Measurements from ENCODE around the gene EGF.

The EGF gene

GRCh38 chr4:109902559-109903251, 10.0 kb upstream of the EGF start:
- in situ Hi-C loops (cut with HindIII; ENCODE audit: low pct_ligation_motif_present, low sequenced_read_pairs): no loop called here
- TF ChIP-seq CTCF (IDR thresholded peaks at IDR 0.05; ENCODE audit: low read depth, low read length, missing control alignments): no peak

GRCh38 chr4:109908731-109909130, 4.0 kb upstream of the EGF start:
- Histone ChIP-seq H3K36me3 (replicated peaks) (no peaks in the 10 kb centered on the region), H3K4me3 (ENCODE audit: low read depth, low read length) (no peak overlapping the region), H3K27ac (no peak overlapping the region), H3K27me3 (replicated peaks) (no peaks in the 10 kb centered on the region)
- in situ Hi-C loops (cut with HindIII; ENCODE audit: low pct_ligation_motif_present, low sequenced_read_pairs): no loop called here
- no peak for TF ChIP-seq CTCF (IDR thresholded peaks at IDR 0.05; ENCODE audit: low read depth, low read length, missing control alignments)
- no peak for DNase-seq

More at GRCh38 chr4:109902559-109903251, 10.0 kb upstream of the EGF start:
- DNase-seq: no peak
- Histone ChIP-seq H3K36me3 (replicated peaks) (no peaks in the 10 kb centered on the region), H3K27ac (no peak overlapping the region), H3K4me3 (ENCODE audit: low read depth, low read length) (no peak overlapping the region), H3K27me3 (replicated peaks) (no peaks in the 10 kb centered on the region)

GRCh38 chr4:109910256-109910655, 2.4 kb upstream of the EGF start:
- no peak for TF ChIP-seq CTCF (IDR thresholded peaks at IDR 0.05; ENCODE audit: low read depth, low read length, missing control alignments)
- no peak overlapping the region for H3K27ac ChIP-seq
- no peaks in the 10 kb centered on the region for H3K36me3 ChIP-seq (replicated peaks)
- H3K4me3 ChIP-seq (ENCODE audit: low read depth, low read length): no peak overlapping the region
- H3K27me3 ChIP-seq (replicated peaks): no peaks in the 10 kb centered on the region
- DNase-seq: no peak
- in situ Hi-C loops (cut with HindIII; ENCODE audit: low pct_ligation_motif_present, low sequenced_read_pairs): no loop called here

- no peak overlapping the region for H3K4me3 ChIP-seq (ENCODE audit: low read depth, low read length)
- in situ Hi-C loops (cut with HindIII; ENCODE audit: low pct_ligation_motif_present, low sequenced_read_pairs): no loop called here
- DNase-seq: no peak
- TF ChIP-seq CTCF (IDR thresholded peaks at IDR 0.05; ENCODE audit: low read depth, low read length, missing control alignments): no peak
- H3K36me3 ChIP-seq (replicated peaks): no peaks in the 10 kb centered on the region
- no peak overlapping the region for H3K27ac ChIP-seq
- no peaks in the 10 kb centered on the region for H3K27me3 ChIP-seq (replicated peaks)
These were observed 1.0 kb downstream of the EGF start for GRCh38 chr4:109913596-109914241.

GRCh38 chr4:109914322-109914721, 1.6 kb downstream of the EGF start:
- Histone ChIP-seq H3K36me3 (replicated peaks) (no peaks in the 10 kb centered on the region), H3K27ac (no peak overlapping the region), H3K4me3 (ENCODE audit: low read depth, low read length) (no peak overlapping the region), H3K27me3 (replicated peaks) (no peaks in the 10 kb centered on the region)
- DNase-seq: no peak
- in situ Hi-C loops (cut with HindIII; ENCODE audit: low pct_ligation_motif_present, low sequenced_read_pairs): no loop called here
- no peak for TF ChIP-seq CTCF (IDR thresholded peaks at IDR 0.05; ENCODE audit: low read depth, low read length, missing control alignments)

All from brain microvascular endothelial cell (primary cell).